Vagina (tissue), 2 donors: ENCODE data around the gene MEOX1.

Experiments used
- CTCF ChIP-seq, 3 experiments: fragments of 450-650 bp in 2 of 3; fragments of 200-600 bp in 1 of 3; sonication (generic) in 1 of 3; IDR thresholded peaks; one replicate each; pipeline ENCODE4 v1.5.1; 2017 to 2019; ENCODE audit warnings: antibody characterized with exemption in 3 of 3, mild to moderate bottlenecking in 2 of 3, moderate library complexity in 2 of 3
- POLR2A ChIP-seq, 2 donors: fragments of 450-650 bp; IDR thresholded peaks; one replicate each; pipeline ENCODE4 v1.6.1; 2017; ENCODE audit warnings: antibody characterized with exemption in 2 of 2, mild to moderate bottlenecking in 2 of 2, moderate library complexity in 2 of 2

GRCh38 chr17:43616029-43616351 is 45.7 kb downstream of the MEOX1 start:
- no peak for TF ChIP-seq POLR2A (IDR thresholded peaks at IDR 0.05)
- no peak for TF ChIP-seq CTCF (IDR thresholded peaks at IDR 0.05)
